ENCODE results near the gene LTA4H. TPM values are rescaled to one million over a fixed set of nuclear protein-coding genes. Genes with fewer than 3 reads are reported as not detected.
A peak's percentile ranks its signal among the peaks of the same experiment; 100 is the strongest.

The LTA4H gene
- total RNA-seq, 5 donors from 2014 or later (not counting 1 experiment from before 2014, with no cell fraction given): 50.5 to 61.6 (median 58.7) TPM

DNA sequence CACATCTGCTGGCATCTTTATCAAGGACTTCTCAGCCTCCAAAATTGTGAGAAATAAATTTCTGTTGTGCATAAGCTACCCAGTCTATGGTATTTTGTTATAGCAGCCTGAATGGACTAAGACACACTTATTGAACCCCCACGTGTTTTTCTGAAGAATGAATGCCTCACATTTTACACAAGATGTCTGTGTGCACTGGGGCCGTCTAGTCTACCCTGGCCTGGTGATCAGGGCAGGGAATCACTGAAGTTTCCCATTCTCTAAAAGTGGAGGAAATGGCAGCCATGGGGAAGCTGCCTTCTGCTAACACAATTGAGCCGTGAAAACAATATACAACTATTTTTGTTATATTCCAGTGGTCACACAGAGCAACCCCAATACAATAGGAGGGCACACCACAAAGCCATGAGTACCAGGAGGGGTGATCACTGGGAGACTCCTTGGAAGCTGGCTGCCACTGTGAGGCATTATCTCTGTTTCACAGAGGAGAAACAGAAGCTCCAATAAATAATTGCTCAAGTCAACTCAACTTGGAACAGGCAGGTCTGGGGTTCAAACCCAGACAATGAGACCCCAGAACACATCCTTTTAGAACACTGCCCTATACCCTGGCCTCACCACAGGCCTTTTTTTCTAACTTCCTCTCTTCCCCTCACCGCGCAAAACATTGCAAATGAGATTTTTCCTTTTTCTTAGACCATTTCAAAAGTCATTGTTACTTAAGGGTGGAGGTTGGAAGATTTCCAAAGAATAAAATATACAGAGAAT lies 18.3 kb upstream of the LTA4H start:
- Mint-ChIP-seq H3K9me3 (peaks cover 3 to 8% (median 3%) of the 10 kb centered on the region in 3 donors), H3K36me3 (no peaks in the 10 kb centered on the region), H3K27me3 (no peaks in the 10 kb centered on the region), H3K4me3 (no peak overlapping the region), H3K4me1 (peaks cover 2 to 21% (median 7%) of the 10 kb centered on the region in 3 donors), H3K27ac (no peak overlapping the region)
- Histone ChIP-seq H3K4me1 (ENCODE audit: control insufficient read depth in 1 of 2, extremely low read depth in 1 of 2, insufficient read depth in 2 of 2, low read length in 2 of 2) (no peaks in the 10 kb centered on the region), H3K9me3 (peaks cover 3% of the 10 kb centered on the region), H3K27me3 (replicated peaks in 1 of 2; ENCODE audit: control insufficient read depth in 2 of 2, extremely low read depth in 1 of 2, insufficient read depth in 2 of 2, low read length in 1 of 2) (no peaks in the 10 kb centered on the region), H3K36me3 (ENCODE audit: control insufficient read depth in 2 of 2, extremely low read depth in 1 of 2, insufficient read depth in 1 of 2, low read length in 1 of 2) (no peaks in the 10 kb centered on the region), H3K4me3 (ENCODE audit: control insufficient read depth in 1 of 2, extremely low read depth in 1 of 2, low read length in 1 of 2) (no peak overlapping the region), H3K27ac (ENCODE audit: low read length) (no peak overlapping the region)
- POLR2A ChIA-PET: no interaction called here
- DNase-seq (no peak), ATAC-seq (replicated peaks in 1 of 4) (no peak)
- 100% methylated on average over 1 of the region's 5 CpGs for WGBS (ENCODE audit: insufficient coverage)
- CTCF ChIA-PET: interaction anchor here in 1 of 2 donors (0.6 to 0.9 kb wide), 2 partner anchors 463 to 795 kb away, joined by 3 read pairs; no protein-coding TSS in a partner anchor

DNA sequence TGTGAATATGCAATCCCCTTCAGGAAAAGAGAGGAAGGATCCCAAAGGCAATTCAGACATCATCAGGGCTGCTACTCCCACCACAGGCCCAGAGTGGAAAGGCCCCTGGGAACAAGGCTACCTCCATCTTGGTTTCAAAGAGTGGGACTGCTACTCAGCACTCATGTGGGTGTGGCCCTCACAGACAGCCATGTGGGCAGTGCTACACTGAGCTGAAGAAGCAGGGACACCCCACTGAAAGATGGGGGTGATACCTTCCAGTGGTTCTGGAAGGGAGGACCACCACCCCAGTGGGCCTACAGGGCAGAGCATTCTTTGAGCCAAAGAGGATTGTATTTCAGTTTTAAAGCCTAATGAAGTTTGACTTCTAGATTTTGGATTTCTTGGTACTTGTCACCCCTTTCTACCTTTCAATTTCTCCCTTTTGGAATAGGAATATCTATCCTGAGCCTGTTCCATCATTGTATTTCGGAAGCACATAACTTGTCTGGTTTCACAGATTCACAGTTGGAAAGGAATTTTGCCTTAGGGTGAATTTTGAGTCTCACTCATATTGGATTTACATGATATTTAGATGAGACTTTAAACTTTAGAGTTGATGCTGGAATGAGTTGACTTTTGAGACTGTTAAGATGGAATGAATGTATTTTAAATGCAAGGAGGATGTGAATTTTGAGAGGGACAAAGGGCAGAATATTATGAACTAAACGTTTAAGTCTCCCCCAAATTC lies 16.5 kb upstream of the LTA4H start:
- Histone ChIP-seq H3K4me3 (ENCODE audit: control insufficient read depth in 1 of 2, extremely low read depth in 1 of 2, low read length in 1 of 2) (no peak overlapping the region), H3K9me3 (peaks cover 3% of the 10 kb centered on the region), H3K27me3 (replicated peaks in 1 of 2; ENCODE audit: control insufficient read depth in 2 of 2, extremely low read depth in 1 of 2, insufficient read depth in 2 of 2, low read length in 1 of 2) (no peaks in the 10 kb centered on the region), H3K4me1 (ENCODE audit: control insufficient read depth in 1 of 2, extremely low read depth in 1 of 2, insufficient read depth in 2 of 2, low read length in 2 of 2) (peaks cover 5 to 6% of the 10 kb centered on the region in 2 experiments), H3K27ac (ENCODE audit: low read length) (no peak overlapping the region), H3K36me3 (ENCODE audit: control insufficient read depth in 2 of 2, extremely low read depth in 1 of 2, insufficient read depth in 1 of 2, low read length in 1 of 2) (no peaks in the 10 kb centered on the region)
- ATAC-seq (replicated peaks in 1 of 4): no peak
- no CpG with 5 or more reads among the region's 2 CpGs for WGBS (ENCODE audit: insufficient coverage)
- Mint-ChIP-seq H3K36me3 (no peaks in the 10 kb centered on the region), H3K4me3 (no peak overlapping the region), H3K4me1 (peaks cover 20 to 38% (median 25%) of the 10 kb centered on the region in 3 donors), H3K9me3 (peaks cover 0 to 4% (median 3%) of the 10 kb centered on the region in 3 donors), H3K27me3 (no peaks in the 10 kb centered on the region), H3K27ac (no peak overlapping the region)
- DNase-seq: no peak
- ChIA-PET CTCF (interaction anchor here in 1 of 2 donors (0.7 kb wide), 1 partner anchor 12 kb away, joined by 4 read pairs; no protein-coding TSS in a partner anchor), POLR2A (no interaction called here)

DNA sequence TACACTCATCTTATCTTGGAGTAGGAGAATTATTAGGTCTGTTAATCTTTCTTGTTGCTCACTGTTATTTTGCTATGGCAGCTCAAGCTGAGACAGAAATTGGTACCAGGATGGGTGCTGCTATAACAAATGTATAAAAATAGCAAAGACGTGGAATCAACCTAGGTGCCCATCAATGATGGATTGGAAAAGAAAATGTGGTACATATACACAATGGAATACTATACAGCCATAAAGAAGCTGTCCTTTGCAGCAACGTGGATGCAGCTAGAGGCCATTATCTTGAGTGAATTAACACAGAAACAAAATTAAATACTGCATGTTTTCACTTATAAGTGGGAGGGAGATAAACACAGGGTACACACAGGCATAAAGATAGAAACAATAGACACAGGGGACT lies 14.8 kb upstream of the LTA4H start:
- no peaks in the 10 kb centered on the region for H3K27me3 Mint-ChIP-seq
- no peak overlapping the region for H3K4me3 Mint-ChIP-seq
- peaks cover 33 to 50% (median 39%) of the 10 kb centered on the region in 3 donors for H3K4me1 Mint-ChIP-seq
- H3K9me3 Mint-ChIP-seq: peaks cover 0 to 4% (median 3%) of the 10 kb centered on the region in 3 donors
- peaks cover 6 to 20% of the 10 kb centered on the region in 2 experiments for H3K4me1 ChIP-seq (ENCODE audit: control insufficient read depth in 1 of 2, extremely low read depth in 1 of 2, insufficient read depth in 2 of 2, low read length in 2 of 2)
- whole genome bisulfite sequencing (ENCODE audit: insufficient coverage): no CpG with 5 or more reads among the region's 2 CpGs
- ChIA-PET POLR2A (no interaction called here), CTCF (no interaction called here)
- no peaks in the 10 kb centered on the region for H3K36me3 ChIP-seq (ENCODE audit: control insufficient read depth in 2 of 2, extremely low read depth in 1 of 2, insufficient read depth in 1 of 2, low read length in 1 of 2)
- H3K27me3 ChIP-seq (replicated peaks in 1 of 2; ENCODE audit: control insufficient read depth in 2 of 2, extremely low read depth in 1 of 2, insufficient read depth in 2 of 2, low read length in 1 of 2): no peaks in the 10 kb centered on the region
- no peak overlapping the region for H3K4me3 ChIP-seq (ENCODE audit: control insufficient read depth in 1 of 2, extremely low read depth in 1 of 2, low read length in 1 of 2)
- no peaks in the 10 kb centered on the region for H3K9me3 ChIP-seq
- H3K27ac ChIP-seq (ENCODE audit: low read length): no peak overlapping the region
- DNase-seq: no peak
- no peak for ATAC-seq (replicated peaks in 1 of 4)
- no peaks in the 10 kb centered on the region for H3K36me3 Mint-ChIP-seq
- H3K27ac Mint-ChIP-seq: no peak overlapping the region

DNA sequence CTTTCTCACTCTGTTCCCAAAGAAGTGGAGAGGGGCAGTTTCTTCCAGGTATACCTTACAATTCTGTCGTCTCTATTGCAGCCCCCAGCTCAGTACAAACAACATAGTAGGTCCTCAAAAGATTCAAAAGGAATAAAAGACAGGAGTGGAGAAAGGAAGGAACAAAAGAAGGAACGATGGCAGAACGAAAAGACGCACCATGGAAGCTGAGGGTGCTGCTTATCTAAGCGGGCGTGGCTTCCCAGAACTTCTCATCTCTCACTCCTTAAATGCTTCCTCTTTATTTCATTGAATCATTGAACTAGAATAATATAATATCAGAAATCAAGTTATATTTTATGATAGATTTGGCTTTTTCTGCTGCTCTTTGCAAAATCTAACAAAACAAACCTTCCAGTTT lies 13.7 kb upstream of the LTA4H start:
- Mint-ChIP-seq H3K27me3 (no peaks in the 10 kb centered on the region), H3K9me3 (peaks cover 0 to 4% (median 3%) of the 10 kb centered on the region in 3 donors), H3K4me1 (peaks cover 40 to 56% (median 49%) of the 10 kb centered on the region in 3 donors), H3K27ac (no peak overlapping the region), H3K36me3 (no peaks in the 10 kb centered on the region), H3K4me3 (no peak overlapping the region)
- Histone ChIP-seq H3K4me3 (ENCODE audit: control insufficient read depth in 1 of 2, extremely low read depth in 1 of 2, low read length in 1 of 2) (no peak overlapping the region), H3K9me3 (no peaks in the 10 kb centered on the region), H3K36me3 (ENCODE audit: control insufficient read depth in 2 of 2, extremely low read depth in 1 of 2, insufficient read depth in 1 of 2, low read length in 1 of 2) (no peaks in the 10 kb centered on the region), H3K27ac (ENCODE audit: low read length) (no peak overlapping the region), H3K27me3 (replicated peaks in 1 of 2; ENCODE audit: control insufficient read depth in 2 of 2, extremely low read depth in 1 of 2, insufficient read depth in 2 of 2, low read length in 1 of 2) (no peaks in the 10 kb centered on the region), H3K4me1 (ENCODE audit: control insufficient read depth in 1 of 2, extremely low read depth in 1 of 2, insufficient read depth in 2 of 2, low read length in 2 of 2) (peaks cover 6 to 27% of the 10 kb centered on the region in 2 experiments)
- DNase-seq (no peak), ATAC-seq (replicated peaks in 1 of 4) (no peak)
- no CpG with 5 or more reads among the region's 6 CpGs for whole genome bisulfite sequencing (ENCODE audit: insufficient coverage)
- POLR2A ChIA-PET: no interaction called here
- CTCF ChIA-PET: no interaction called here

DNA sequence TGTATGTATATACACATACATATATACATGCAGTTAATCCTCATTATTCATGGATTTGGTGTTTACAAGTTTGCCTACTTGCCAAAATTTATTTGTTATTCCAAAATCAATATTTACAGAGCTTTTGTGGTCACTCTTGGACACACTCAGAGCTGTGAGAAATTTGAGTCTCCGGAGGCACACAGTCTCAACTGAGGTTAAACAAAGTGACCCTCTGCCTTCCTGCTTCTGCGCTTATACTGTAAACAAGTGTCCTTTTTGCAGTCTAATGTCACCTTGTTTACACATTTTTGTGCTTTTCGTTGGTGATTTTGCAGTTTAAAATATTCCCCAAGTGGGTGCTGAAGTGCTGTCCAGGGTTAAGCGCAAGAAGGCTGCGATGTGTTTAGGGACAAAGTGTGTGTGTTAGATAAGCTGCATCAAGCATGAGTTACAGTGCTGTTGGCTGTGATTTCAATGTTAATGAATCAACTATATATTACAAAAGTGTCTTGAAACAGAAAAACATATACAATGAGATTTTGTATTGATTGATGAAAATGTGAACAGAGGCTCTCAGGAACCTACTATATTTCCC lies 13.1 kb upstream of the LTA4H start:
- Mint-ChIP-seq H3K4me3 (peak overlapping the region in 1 of 3 donors; percentile 43), H3K27me3 (no peaks in the 10 kb centered on the region)
- ATAC-seq (replicated peaks in 1 of 4): no peak

More for the DNA sequence above, 13.1 kb upstream of the LTA4H start:
- H3K4me1 Mint-ChIP-seq: peaks cover 40 to 56% (median 53%) of the 10 kb centered on the region in 3 donors
- peaks cover 6 to 27% of the 10 kb centered on the region in 2 experiments for H3K4me1 ChIP-seq (ENCODE audit: control insufficient read depth in 1 of 2, extremely low read depth in 1 of 2, insufficient read depth in 2 of 2, low read length in 2 of 2)
- H3K9me3 ChIP-seq: no peaks in the 10 kb centered on the region
- 87% methylated on average over 3 of the region's 5 CpGs for WGBS (ENCODE audit: insufficient coverage)
- H3K36me3 ChIP-seq (ENCODE audit: control insufficient read depth in 2 of 2, extremely low read depth in 1 of 2, insufficient read depth in 1 of 2, low read length in 1 of 2): no peaks in the 10 kb centered on the region
- CTCF ChIA-PET: no interaction called here
- H3K27me3 ChIP-seq (replicated peaks in 1 of 2; ENCODE audit: control insufficient read depth in 2 of 2, extremely low read depth in 1 of 2, insufficient read depth in 2 of 2, low read length in 1 of 2): no peaks in the 10 kb centered on the region
- POLR2A ChIA-PET: no interaction called here
- H3K27ac ChIP-seq (ENCODE audit: low read length): peak overlapping the region; percentile 55
- H3K4me3 ChIP-seq (ENCODE audit: control insufficient read depth in 1 of 2, extremely low read depth in 1 of 2, low read length in 1 of 2): no peak overlapping the region
- no peak for DNase-seq
- peaks cover 0 to 4% (median 3%) of the 10 kb centered on the region in 3 donors for H3K9me3 Mint-ChIP-seq
- no peaks in the 10 kb centered on the region for H3K36me3 Mint-ChIP-seq
- peak overlapping the region; percentile 91 to 96 for H3K27ac Mint-ChIP-seq

Measured in T-cell (primary cell).